ENCODE measurements around the gene STK26.

GRCh38 chrX:132046533-132046932 is 23.4 kb downstream of the STK26 start:
- TF ChIP-seq, protein P1, sequence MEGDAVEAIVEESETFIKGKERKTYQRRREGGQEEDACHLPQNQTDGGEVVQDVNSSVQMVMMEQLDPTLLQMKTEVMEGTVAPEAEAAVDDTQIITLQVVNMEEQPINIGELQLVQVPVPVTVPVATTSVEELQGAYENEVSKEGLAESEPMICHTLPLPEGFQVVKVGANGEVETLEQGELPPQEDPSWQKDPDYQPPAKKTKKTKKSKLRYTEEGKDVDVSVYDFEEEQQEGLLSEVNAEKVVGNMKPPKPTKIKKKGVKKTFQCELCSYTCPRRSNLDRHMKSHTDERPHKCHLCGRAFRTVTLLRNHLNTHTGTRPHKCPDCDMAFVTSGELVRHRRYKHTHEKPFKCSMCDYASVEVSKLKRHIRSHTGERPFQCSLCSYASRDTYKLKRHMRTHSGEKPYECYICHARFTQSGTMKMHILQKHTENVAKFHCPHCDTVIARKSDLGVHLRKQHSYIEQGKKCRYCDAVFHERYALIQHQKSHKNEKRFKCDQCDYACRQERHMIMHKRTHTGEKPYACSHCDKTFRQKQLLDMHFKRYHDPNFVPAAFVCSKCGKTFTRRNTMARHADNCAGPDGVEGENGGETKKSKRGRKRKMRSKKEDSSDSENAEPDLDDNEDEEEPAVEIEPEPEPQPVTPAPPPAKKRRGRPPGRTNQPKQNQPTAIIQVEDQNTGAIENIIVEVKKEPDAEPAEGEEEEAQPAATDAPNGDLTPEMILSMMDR (IDR thresholded peaks at IDR 0.05) = no peak
- no peak for TF ChIP-seq POLR2A (IDR thresholded peaks at IDR 0.05)

All from uterus (tissue), 2 donors.